KMS-11 (cell line): ENCODE measurements around the gene DISC1.
"Not testable (repeated sequence)": the region's sequence is repeated elsewhere in the genome, so short reads cannot be mapped to it uniquely, and the experiment has no call there.

ENCODE experiments used
- H2AFZ ChIP-seq: fragments of 200-600 bp; sonication (generic); 2 replicates; pipeline ENCODE4 v1.6.1; 2016; ENCODE audit warnings: antibody characterized with exemption, mixed run types, low read depth
- H3K27ac ChIP-seq: fragments of 200-600 bp; sonication (generic); 2 replicates; pipeline ENCODE4 v1.6.1; 2016; ENCODE audit warnings: mild to moderate bottlenecking, mixed run types
- H3K27me3 ChIP-seq: fragments of 200-600 bp; sonication (generic); 2 replicates; pipeline ENCODE4 v1.6.1; 2017; ENCODE audit warnings: mild to moderate bottlenecking, low read depth, mixed run types, moderate library complexity; ENCODE audit not compliant: insufficient read depth
- H3K36me3 ChIP-seq: fragments of 200-600 bp; sonication (generic); 2 replicates; pipeline ENCODE4 v1.6.1; 2017; ENCODE audit warnings: mild to moderate bottlenecking, mixed run types; ENCODE audit not compliant: insufficient read depth
- H3K4me1 ChIP-seq: fragments of 200-600 bp; sonication (generic); 2 replicates; pipeline ENCODE4 v1.6.1; 2016; ENCODE audit warnings: mild to moderate bottlenecking, low read depth, mixed run types; ENCODE audit not compliant: poor library complexity, severe bottlenecking
- H3K4me2 ChIP-seq: fragments of 200-600 bp; sonication (generic); 2 replicates; pipeline ENCODE4 v1.7.0; 2016; ENCODE audit warnings: mild to moderate bottlenecking, mixed run types
- H3K4me3 ChIP-seq: fragments of 200-600 bp; sonication (generic); IDR thresholded peaks from 2 replicates; pipeline ENCODE4 v1.6.1; 2017; ENCODE audit warnings: low read depth, low read length, mixed read lengths; ENCODE audit not compliant: insufficient read depth
- H3K79me2 ChIP-seq: fragments of 200-600 bp; sonication (generic); 2 replicates; pipeline ENCODE4 v1.6.1; 2016; ENCODE audit warnings: low read depth, mixed run types; ENCODE audit not compliant: insufficient read depth
- H3K9ac ChIP-seq: fragments of 200-600 bp; sonication (generic); 2 replicates; pipeline ENCODE4 v1.6.1; 2016; ENCODE audit warnings: mild to moderate bottlenecking, mixed run types
- H4K20me1 ChIP-seq: fragments of 200-600 bp; sonication (generic); 2 replicates; pipeline ENCODE4 v1.6.1; 2016; ENCODE audit warnings: mild to moderate bottlenecking, mixed run types; ENCODE audit not compliant: insufficient read depth
- TF ChIP-seq, protein P1 (sequence below): fragments of 200-600 bp; sonication (generic); conservative IDR thresholded peaks from 2 replicates; pipeline ENCODE4 v1.6.1; 2017; ENCODE audit warnings: low read depth, mild to moderate bottlenecking, antibody characterized with exemption, low read length, moderate library complexity, mixed read lengths

DISC1 gene

DNA sequence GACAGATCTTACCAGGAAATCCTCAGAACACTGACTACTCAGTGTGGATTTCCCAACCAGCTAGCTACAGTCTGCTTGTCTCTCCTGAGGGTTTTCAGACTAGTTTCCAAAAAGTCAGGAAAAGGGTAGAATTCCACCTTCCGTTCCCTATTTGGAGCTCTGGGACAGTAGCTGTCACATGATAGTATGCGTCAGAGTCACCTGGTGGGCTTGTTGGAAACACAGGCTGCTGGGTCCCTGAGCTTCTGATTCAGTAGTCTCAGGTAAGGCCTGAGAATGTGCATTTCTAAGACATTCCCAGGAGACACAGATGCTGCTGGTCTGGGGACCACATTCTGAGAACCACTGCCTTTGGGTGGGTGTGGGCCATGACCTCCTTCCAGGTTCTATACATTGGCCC, 272.5 kb downstream of the DISC1 start:
- Histone ChIP-seq H3K36me3 (no peaks in the 10 kb centered on the region), H4K20me1 (no peaks in the 10 kb centered on the region), H3K9ac (no peak overlapping the region), H3K27me3 (no peaks in the 10 kb centered on the region), H2AFZ (no peak overlapping the region), H3K79me2 (no peaks in the 10 kb centered on the region), H3K27ac (no peak overlapping the region), H3K4me3 (no peak overlapping the region), H3K4me1 (no peaks in the 10 kb centered on the region), H3K4me2 (no peak overlapping the region)
- TF ChIP-seq, protein P1, sequence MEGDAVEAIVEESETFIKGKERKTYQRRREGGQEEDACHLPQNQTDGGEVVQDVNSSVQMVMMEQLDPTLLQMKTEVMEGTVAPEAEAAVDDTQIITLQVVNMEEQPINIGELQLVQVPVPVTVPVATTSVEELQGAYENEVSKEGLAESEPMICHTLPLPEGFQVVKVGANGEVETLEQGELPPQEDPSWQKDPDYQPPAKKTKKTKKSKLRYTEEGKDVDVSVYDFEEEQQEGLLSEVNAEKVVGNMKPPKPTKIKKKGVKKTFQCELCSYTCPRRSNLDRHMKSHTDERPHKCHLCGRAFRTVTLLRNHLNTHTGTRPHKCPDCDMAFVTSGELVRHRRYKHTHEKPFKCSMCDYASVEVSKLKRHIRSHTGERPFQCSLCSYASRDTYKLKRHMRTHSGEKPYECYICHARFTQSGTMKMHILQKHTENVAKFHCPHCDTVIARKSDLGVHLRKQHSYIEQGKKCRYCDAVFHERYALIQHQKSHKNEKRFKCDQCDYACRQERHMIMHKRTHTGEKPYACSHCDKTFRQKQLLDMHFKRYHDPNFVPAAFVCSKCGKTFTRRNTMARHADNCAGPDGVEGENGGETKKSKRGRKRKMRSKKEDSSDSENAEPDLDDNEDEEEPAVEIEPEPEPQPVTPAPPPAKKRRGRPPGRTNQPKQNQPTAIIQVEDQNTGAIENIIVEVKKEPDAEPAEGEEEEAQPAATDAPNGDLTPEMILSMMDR: no peak

DNA sequence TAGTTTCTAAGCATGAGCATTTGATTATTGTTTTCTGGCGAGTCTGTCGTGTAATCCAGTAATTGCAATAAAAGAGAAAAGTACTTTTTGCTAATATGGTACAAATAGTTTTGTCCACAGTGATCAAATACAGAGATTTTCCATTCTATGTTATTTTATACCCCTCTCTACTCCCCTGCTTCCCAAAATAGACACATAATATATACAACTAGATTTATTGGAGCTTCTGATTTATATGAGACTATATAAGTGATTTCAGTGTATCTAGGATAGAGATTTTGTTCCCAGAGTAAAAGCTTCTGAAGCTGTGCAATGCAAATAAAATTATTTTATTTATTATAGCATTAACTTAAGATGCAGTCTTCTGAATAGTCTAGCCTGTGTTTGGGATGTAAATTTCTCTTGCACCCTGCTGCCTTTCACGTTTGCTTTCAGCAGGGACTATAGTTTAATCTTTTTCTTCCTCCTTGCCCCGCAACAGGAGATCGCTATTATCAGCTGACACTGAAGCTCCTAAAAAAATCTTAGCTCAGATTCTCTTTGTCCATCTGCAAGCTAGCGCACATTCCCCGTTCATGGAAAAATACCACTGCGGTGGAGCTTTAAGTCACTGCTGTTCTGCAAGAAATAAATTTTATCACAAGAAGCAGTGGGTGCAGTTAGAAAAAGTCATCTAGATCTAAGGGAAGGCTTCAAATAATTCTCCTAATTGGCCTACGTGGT, 273.3 kb downstream of the DISC1 start:
- no peak overlapping the region for H2AFZ ChIP-seq
- TF ChIP-seq, protein P1: no peak
- no peaks in the 10 kb centered on the region for H3K27me3 ChIP-seq
- H3K4me3 ChIP-seq: no peak overlapping the region
- no peak overlapping the region for H3K4me2 ChIP-seq
- no peaks in the 10 kb centered on the region for H3K4me1 ChIP-seq
- H3K9ac ChIP-seq: no peak overlapping the region
- no peaks in the 10 kb centered on the region for H3K79me2 ChIP-seq
- H4K20me1 ChIP-seq: no peaks in the 10 kb centered on the region
- no peaks in the 10 kb centered on the region for H3K36me3 ChIP-seq
- H3K27ac ChIP-seq: no peak overlapping the region

DNA sequence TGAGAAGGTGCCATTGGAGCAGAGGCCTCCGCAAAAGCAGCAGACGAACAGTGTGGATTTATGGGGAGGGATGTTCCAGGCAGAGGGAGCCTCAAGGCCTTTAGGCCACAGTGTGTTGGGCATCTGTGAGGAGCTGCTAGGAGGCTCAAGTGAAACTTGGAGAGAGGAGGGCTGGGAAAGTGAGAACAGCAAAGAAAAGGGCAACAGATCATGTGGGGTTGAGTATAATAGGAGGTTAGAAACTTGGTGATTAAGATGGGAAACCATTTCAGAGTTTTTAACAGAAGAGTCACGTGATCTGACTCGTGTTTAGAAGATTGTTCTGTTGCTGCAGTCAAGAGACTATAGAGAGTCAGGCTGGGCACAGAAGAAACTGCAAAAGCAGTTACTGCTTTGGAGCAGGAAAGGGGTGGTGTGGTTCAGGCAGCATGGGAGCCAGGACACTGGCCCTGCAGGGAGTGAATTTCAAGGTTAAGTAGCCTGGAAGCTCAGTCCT, 277.0 kb downstream of the DISC1 start:
- H3K79me2 ChIP-seq: no peaks in the 10 kb centered on the region
- H3K4me3 ChIP-seq: no peak overlapping the region
- TF ChIP-seq, protein P1: no peak
- no peaks in the 10 kb centered on the region for H3K4me1 ChIP-seq
- no peaks in the 10 kb centered on the region for H3K36me3 ChIP-seq
- H3K4me2 ChIP-seq: no peak overlapping the region
- H2AFZ ChIP-seq: no peak overlapping the region
- no peak overlapping the region for H3K27ac ChIP-seq
- H4K20me1 ChIP-seq: no peaks in the 10 kb centered on the region
- no peaks in the 10 kb centered on the region for H3K27me3 ChIP-seq
- no peak overlapping the region for H3K9ac ChIP-seq

DNA sequence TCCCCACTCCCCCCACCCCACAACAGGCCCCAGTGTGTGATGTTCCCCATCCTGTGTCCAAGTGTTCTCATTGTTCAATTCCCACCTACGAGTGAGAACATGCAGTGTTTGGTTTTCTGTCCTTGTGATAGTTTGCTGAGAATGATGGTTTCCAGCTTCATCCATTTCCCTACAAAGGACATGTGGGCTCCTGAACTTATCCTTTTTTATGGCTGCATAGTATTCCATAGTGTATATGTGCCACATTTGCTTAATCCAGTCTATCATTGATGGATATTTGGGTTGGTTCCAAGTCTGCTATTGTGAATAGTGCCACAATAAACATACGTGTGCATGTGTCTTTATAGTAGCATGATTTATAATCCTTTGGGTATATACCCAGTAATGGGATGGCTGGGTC, 280.7 kb downstream of the DISC1 start:
- not testable (repeated sequence) for H2AFZ ChIP-seq, H3K27ac ChIP-seq, H3K27me3 ChIP-seq, H3K4me1 ChIP-seq, H4K20me1 ChIP-seq, H3K4me3 ChIP-seq, H3K9ac ChIP-seq, H3K79me2 ChIP-seq, H3K4me2 ChIP-seq, H3K36me3 ChIP-seq

DNA sequence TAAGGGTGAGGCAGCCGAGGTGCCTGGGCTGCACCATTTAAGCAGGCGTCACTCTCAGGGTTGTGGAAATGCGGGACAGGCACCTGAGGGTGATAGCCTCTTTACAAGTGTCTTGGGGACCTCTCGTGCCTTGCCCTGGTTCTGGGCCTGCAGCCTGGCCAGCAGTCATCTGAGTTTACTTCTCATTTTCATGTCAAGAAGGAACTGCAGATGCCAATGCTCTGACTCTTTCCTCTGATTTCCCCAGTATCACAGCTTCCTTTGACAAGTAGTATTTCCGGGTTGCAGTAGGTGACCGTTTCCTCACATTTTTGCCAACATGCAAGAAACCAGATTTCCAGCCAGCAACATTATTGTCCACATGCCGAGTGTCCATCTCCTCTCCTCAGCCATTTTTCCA, 286.9 kb downstream of the DISC1 start:
- Histone ChIP-seq H3K4me2 (no peak overlapping the region), H3K27me3 (no peaks in the 10 kb centered on the region), H3K9ac (no peak overlapping the region), H3K4me3 (no peak overlapping the region), H3K27ac (no peak overlapping the region), H3K4me1 (peaks cover 4% of the 10 kb centered on the region), H3K79me2 (no peaks in the 10 kb centered on the region), H4K20me1 (no peaks in the 10 kb centered on the region), H2AFZ (no peak overlapping the region), H3K36me3 (no peaks in the 10 kb centered on the region)
- TF ChIP-seq, protein P1: no peak
